Fibroblast of the conjunctiva (primary cell): ENCODE data around the gene FAM219B.
"Not testable (repeated sequence)": the region's sequence is repeated elsewhere in the genome, so short reads cannot be mapped to it uniquely, and the experiment has no call there.

Source experiments
- DNase-seq: peaks from one replicate; pipeline ENCODE4 v3.0.0-alpha.2; 2010; ENCODE audit warnings: low read depth

Gene FAM219B

GRCh38 chr15:74903676-74904075, 3.0 kb downstream of the FAM219B start:
- no peak for DNase-seq

GRCh38 chr15:74902295-74903075, 4.2 kb downstream of the FAM219B start:
- no peak for DNase-seq

- peak; percentile 27 for DNase-seq
Observed at GRCh38 chr15:74901612-74902063, 5.0 kb downstream of the FAM219B start.

- no peak for DNase-seq
Observed at GRCh38 chr15:74897300-74897701, 9.3 kb downstream of the FAM219B start.

GRCh38 chr15:74896316-74896715, 10.3 kb downstream of the FAM219B start:
- DNase-seq = no peak

- no peak for DNase-seq
Observed at GRCh38 chr15:74895830-74896229, 10.8 kb downstream of the FAM219B start.

GRCh38 chr15:74894383-74894782, 12.3 kb downstream of the FAM219B start:
- DNase-seq = not testable (repeated sequence)

- DNase-seq = no peak
Observed at GRCh38 chr15:74893627-74894026, 13.0 kb downstream of the FAM219B start.

- no peak for DNase-seq
Observed at GRCh38 chr15:74892931-74893330, 13.7 kb downstream of the FAM219B start.

- DNase-seq = no peak
Observed at GRCh38 chr15:74892313-74892712, 14.3 kb downstream of the FAM219B start.

- DNase-seq = no peak
Observed at GRCh38 chr15:74891469-74891868, 15.2 kb downstream of the FAM219B start.

GRCh38 chr15:74890665-74890960, 16.0 kb downstream of the FAM219B start:
- no peak for DNase-seq

- DNase-seq = peak; percentile 36
Observed at GRCh38 chr15:74889883-74890664, 16.6 kb downstream of the FAM219B start, which contains the start of gene MPI. TSS of gene MPI (plus strand) at chr15:74890042. CDS start at chr15:74890074, 32 bp downstream.

- DNase-seq = no peak
Observed at GRCh38 chr15:74889390-74889882, 17.2 kb downstream of the FAM219B start.

- no peak for DNase-seq
Observed at GRCh38 chr15:74888716-74889115, 17.9 kb downstream of the FAM219B start.

GRCh38 chr15:74887537-74888193, 19.0 kb downstream of the FAM219B start:
- not testable (repeated sequence) for DNase-seq

GRCh38 chr15:74885461-74885860, 21.2 kb downstream of the FAM219B start:
- DNase-seq = no peak

- no peak for DNase-seq
Observed at GRCh38 chr15:74884428-74885223, 22.0 kb downstream of the FAM219B start.

GRCh38 chr15:74882528-74882927, 24.1 kb downstream of the FAM219B start:
- no peak for DNase-seq

- no peak for DNase-seq
Observed at GRCh38 chr15:74878273-74878672, 28.4 kb downstream of the FAM219B start.

- DNase-seq = no peak
Observed at GRCh38 chr15:74873756-74874424, 32.8 kb downstream of the FAM219B start.
